Erythroblast (primary cell): ENCODE data around the gene SPARC.

Experiments used
- GATA1 ChIP-seq: IDR thresholded peaks from 2 replicates; pipeline ENCODE4 v1.6.1; 2011; ENCODE audit warnings: low read depth, mild to moderate bottlenecking, control low read depth, low read length, moderate library complexity
- POLR2A ChIP-seq: IDR thresholded peaks from 2 replicates; pipeline ENCODE4 v1.6.1; 2011; ENCODE audit warnings: mild to moderate bottlenecking, low read length

DNA sequence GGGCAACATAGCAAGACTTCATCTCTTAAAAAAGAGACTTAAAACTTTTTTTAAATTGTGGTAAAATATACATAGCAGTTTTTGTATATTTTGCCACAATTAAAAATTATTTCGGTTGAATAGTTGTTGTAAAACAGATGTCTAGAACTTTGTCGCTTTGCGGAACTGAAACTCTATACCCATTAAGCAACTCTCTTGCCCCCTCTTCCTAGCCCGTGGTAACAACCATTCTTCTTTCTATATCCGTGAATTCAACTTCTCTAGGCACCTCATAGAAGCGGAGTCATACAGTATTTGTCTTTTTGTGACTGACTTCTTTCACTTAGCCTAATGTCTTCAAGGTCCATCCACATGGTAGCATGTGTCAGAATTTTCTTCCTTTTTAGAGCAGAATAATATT is 43.3 kb downstream of the SPARC start:
- TF ChIP-seq POLR2A: no peak
- no peak for TF ChIP-seq GATA1
